DND-41 (cell line): Measurements from ENCODE around the gene NAA60.
A peak's percentile ranks its signal among the peaks of the same experiment; 100 is the strongest.

Experiments
- ATAC-seq: fragments of 200-7000 bp; cut with Tn5 transposase; 3 replicates; pipeline ENCODE4 v1.9.1; 2021; ENCODE audit warnings: low read depth; ENCODE audit not compliant: insufficient read depth
- DNase-seq: peaks from one replicate; pipeline ENCODE4 v3.0.0-alpha.2; 2020
- H2AFZ ChIP-seq: 2 replicates; pipeline ENCODE4 v1.6.0; 2012; ENCODE audit warnings: low read depth, low read length
- H3K27ac ChIP-seq: 2 replicates; pipeline ENCODE4 v1.5.1; 2012; ENCODE audit warnings: low read length, inconsistent platforms
- H3K27me3 ChIP-seq: fragments of 200-600 bp; sonication (generic); 2 replicates; pipeline ENCODE4 v1.6.0; 2012; ENCODE audit warnings: low read length, mild to moderate bottlenecking, inconsistent platforms; ENCODE audit not compliant: insufficient read depth, poor library complexity
- H3K36me3 ChIP-seq: 2 replicates; pipeline ENCODE4 v1.5.1; 2012; ENCODE audit warnings: low read length, inconsistent platforms; ENCODE audit not compliant: insufficient read depth
- H3K4me1 ChIP-seq: 2 replicates; pipeline ENCODE4 v1.5.1; 2012; ENCODE audit warnings: mild to moderate bottlenecking, low read length; ENCODE audit not compliant: insufficient read depth
- H3K4me2 ChIP-seq: 2 replicates; pipeline ENCODE4 v1.6.0; 2012; ENCODE audit warnings: mild to moderate bottlenecking, moderate library complexity, low read length, inconsistent platforms; ENCODE audit not compliant: insufficient read depth
- H3K4me3 ChIP-seq, 2 experiments: fragments of 200-600 bp in 1 of 2; shearing (Covaris generic) in 1 of 2; 2 replicates each; pipeline ENCODE4 v1.5.1; 2012 to 2016; ENCODE audit warnings: inconsistent platforms in 2 of 2, low read length in 2 of 2, mild to moderate bottlenecking in 2 of 2, low read depth in 1 of 2, moderate library complexity in 1 of 2
- H3K79me2 ChIP-seq: 2 replicates; pipeline ENCODE4 v1.6.0; 2012; ENCODE audit warnings: low read length, inconsistent platforms; ENCODE audit not compliant: insufficient read depth
- H3K9ac ChIP-seq: 2 replicates; pipeline ENCODE4 v1.6.0; 2012; ENCODE audit warnings: low read depth, mild to moderate bottlenecking, inconsistent platforms, low read length, moderate library complexity
- H3K9me3 ChIP-seq: 2 replicates; pipeline ENCODE4 v1.5.1; 2012; ENCODE audit warnings: low read length, moderate library complexity, mild to moderate bottlenecking, inconsistent platforms; ENCODE audit not compliant: insufficient read depth, severe bottlenecking
- H4K20me1 ChIP-seq: 2 replicates; pipeline ENCODE4 v1.6.0; 2012; ENCODE audit warnings: low read length; ENCODE audit not compliant: insufficient read depth
- CTCF ChIP-seq: IDR thresholded peaks from 2 replicates; pipeline ENCODE4 v1.5.1; 2012; ENCODE audit warnings: borderline replicate concordance, low read length, moderate library complexity, mild to moderate bottlenecking; ENCODE audit not compliant: poor library complexity, severe bottlenecking; ENCODE audit errors: extremely low read depth
- EZH2 ChIP-seq: IDR thresholded peaks from 3 replicates; pipeline ENCODE4 v1.6.1; 2012; ENCODE audit warnings: borderline replicate concordance, low read depth, mild to moderate bottlenecking, moderate library complexity, low read length, inconsistent platforms; ENCODE audit not compliant: severe bottlenecking

NAA60 gene

GRCh38 chr16:3401719-3402397 is 41.6 kb upstream of the NAA60 start:
- H3K4me3 ChIP-seq, result peak overlapping the region; percentile 99 to 100
- TF ChIP-seq CTCF (no peak), EZH2 (no peak)
- H3K9ac ChIP-seq, result peak overlapping the region; percentile 87
- peaks cover 63% of the 10 kb centered on the region for H3K36me3 ChIP-seq
- H3K9me3 ChIP-seq, result peaks cover 15% of the 10 kb centered on the region
- peaks cover 72% of the 10 kb centered on the region for H3K79me2 ChIP-seq
- H3K4me1 ChIP-seq, result peaks cover 52% of the 10 kb centered on the region
- peak overlapping the region; percentile 86 for H3K4me2 ChIP-seq
- peaks cover 5% of the 10 kb centered on the region; the same call in 1 of the 2 replicates for H4K20me1 ChIP-seq
- DNase-seq (peak; percentile 35), ATAC-seq (no peak)
- peak overlapping the region; percentile 93 for H2AFZ ChIP-seq
- no peaks in the 10 kb centered on the region for H3K27me3 ChIP-seq
- H3K27ac ChIP-seq, result peak overlapping the region; percentile 79

- peaks cover 56% of the 10 kb centered on the region for H3K36me3 ChIP-seq
- peaks cover 49% of the 10 kb centered on the region for H3K9me3 ChIP-seq
- H3K79me2 ChIP-seq, result peaks cover 10% of the 10 kb centered on the region; the same call in 1 of the 2 replicates
- no peak overlapping the region for H3K9ac ChIP-seq
- no peaks in the 10 kb centered on the region for H3K27me3 ChIP-seq
- no peak overlapping the region for H3K4me2 ChIP-seq
- DNase-seq (no peak), ATAC-seq (no peak)
- H4K20me1 ChIP-seq, result no peaks in the 10 kb centered on the region
- no peak overlapping the region for H3K27ac ChIP-seq
- no peak overlapping the region for H3K4me3 ChIP-seq
- H3K4me1 ChIP-seq, result peaks cover 4% of the 10 kb centered on the region
- no peak for TF ChIP-seq EZH2
- no peak for TF ChIP-seq CTCF
- no peak overlapping the region for H2AFZ ChIP-seq
Measured at GRCh38 chr16:3408561-3409197, 34.8 kb upstream of the NAA60 start.

GRCh38 chr16:3413730-3414379 is 29.6 kb upstream of the NAA60 start:
- Histone ChIP-seq H4K20me1 (no peaks in the 10 kb centered on the region), H3K9me3 (peaks cover 18% of the 10 kb centered on the region), H3K4me1 (no peaks in the 10 kb centered on the region), H3K27ac (no peak overlapping the region), H3K4me3 (no peak overlapping the region), H3K4me2 (no peak overlapping the region), H3K79me2 (no peaks in the 10 kb centered on the region), H3K9ac (no peak overlapping the region), H3K36me3 (peaks cover 4% of the 10 kb centered on the region), H3K27me3 (no peaks in the 10 kb centered on the region), H2AFZ (no peak overlapping the region)
- TF ChIP-seq CTCF (no peak), EZH2 (no peak)
- peak; percentile 50; the same call in 1 of the 3 replicates for ATAC-seq
- peak; percentile 46 for DNase-seq
